Upper lobe of left lung (tissue), 4 donors: Measurements from ENCODE around the gene C1orf232.

Experiments
- POLR2A ChIP-seq, 4 donors: fragments of 450-650 bp; IDR thresholded peaks; one replicate each; pipeline ENCODE4 v1.5.1; 2016 to 2017; ENCODE audit warnings: antibody characterized with exemption in 4 of 4, mild to moderate bottlenecking in 2 of 4
- TF ChIP-seq, protein P1 (sequence below), 6 experiments: fragments of 450-650 bp in 4 of 6; fragments of 200-600 bp in 2 of 6; sonication (generic) in 2 of 6; IDR thresholded peaks; one replicate each; pipeline ENCODE4 v1.5.1; 2016 to 2019; ENCODE audit warnings: antibody characterized with exemption in 6 of 6

DNA sequence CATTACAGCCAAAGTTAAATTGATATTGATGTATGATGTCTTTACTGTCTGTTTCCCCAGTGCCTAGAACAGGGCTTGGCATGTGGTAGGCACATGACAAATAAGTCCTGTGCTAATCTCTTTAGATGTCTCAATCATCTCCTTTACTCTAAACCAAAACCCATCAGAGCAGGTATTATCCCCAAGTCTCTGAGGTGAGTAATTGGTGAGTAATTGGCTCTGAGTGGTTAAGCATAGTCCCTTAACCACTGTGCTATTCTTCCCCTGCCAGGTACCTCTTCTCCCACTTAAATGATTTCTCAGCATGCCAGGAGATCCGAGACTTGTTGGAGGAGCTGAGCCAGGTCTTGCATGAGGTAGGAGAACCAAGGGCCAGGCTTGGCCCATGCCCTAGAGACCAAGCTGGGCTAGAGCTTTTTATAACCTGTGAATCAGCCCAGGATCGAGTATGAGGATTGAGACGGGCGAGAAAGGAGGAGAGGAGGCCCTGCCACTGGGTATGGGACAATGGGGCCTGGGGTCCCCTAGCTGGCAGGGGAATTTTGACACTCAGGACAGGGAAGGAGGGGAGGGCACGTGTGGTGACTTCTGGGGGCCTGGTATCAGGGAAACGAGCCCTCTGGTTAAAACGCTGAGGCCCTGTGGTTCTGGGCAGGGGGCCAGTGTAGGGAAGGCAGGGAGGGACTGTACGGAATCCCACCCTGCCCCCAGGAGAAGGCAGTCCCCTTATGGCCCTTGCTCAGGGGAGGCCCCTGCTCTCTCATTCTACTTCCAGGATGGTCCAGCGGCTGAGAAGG lies 13.0 kb upstream of the C1orf232 start:
- TF ChIP-seq POLR2A (IDR thresholded peaks at IDR 0.05) = no peak
- TF ChIP-seq, protein P1, sequence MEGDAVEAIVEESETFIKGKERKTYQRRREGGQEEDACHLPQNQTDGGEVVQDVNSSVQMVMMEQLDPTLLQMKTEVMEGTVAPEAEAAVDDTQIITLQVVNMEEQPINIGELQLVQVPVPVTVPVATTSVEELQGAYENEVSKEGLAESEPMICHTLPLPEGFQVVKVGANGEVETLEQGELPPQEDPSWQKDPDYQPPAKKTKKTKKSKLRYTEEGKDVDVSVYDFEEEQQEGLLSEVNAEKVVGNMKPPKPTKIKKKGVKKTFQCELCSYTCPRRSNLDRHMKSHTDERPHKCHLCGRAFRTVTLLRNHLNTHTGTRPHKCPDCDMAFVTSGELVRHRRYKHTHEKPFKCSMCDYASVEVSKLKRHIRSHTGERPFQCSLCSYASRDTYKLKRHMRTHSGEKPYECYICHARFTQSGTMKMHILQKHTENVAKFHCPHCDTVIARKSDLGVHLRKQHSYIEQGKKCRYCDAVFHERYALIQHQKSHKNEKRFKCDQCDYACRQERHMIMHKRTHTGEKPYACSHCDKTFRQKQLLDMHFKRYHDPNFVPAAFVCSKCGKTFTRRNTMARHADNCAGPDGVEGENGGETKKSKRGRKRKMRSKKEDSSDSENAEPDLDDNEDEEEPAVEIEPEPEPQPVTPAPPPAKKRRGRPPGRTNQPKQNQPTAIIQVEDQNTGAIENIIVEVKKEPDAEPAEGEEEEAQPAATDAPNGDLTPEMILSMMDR (IDR thresholded peaks at IDR 0.05) = no peak
